Muscle layer of duodenum (tissue), 2 donors: ENCODE data around the gene MYRFL.

Experiments
- H3K27ac ChIP-seq: one replicate; pipeline ENCODE4 v1.7.0; 2013; ENCODE audit warnings: mild to moderate bottlenecking, low read length
- H3K27me3 ChIP-seq: one replicate; pipeline ENCODE4 v1.7.0; 2013; ENCODE audit warnings: low read depth, mild to moderate bottlenecking, control low read depth, low read length
- H3K36me3 ChIP-seq, 2 donors: one replicate each; pipeline ENCODE4 v1.7.0; 2013; ENCODE audit warnings: low read length in 2 of 2, control low read depth in 1 of 2, mild to moderate bottlenecking in 1 of 2; ENCODE audit not compliant: insufficient read depth in 2 of 2, control insufficient read depth in 1 of 2
- H3K4me1 ChIP-seq, 2 donors: one replicate each; pipeline ENCODE4 v1.7.0; 2013; ENCODE audit warnings: low read length in 2 of 2, mild to moderate bottlenecking in 2 of 2, control low read depth in 1 of 2, moderate library complexity in 1 of 2; ENCODE audit not compliant: insufficient read depth in 2 of 2, control insufficient read depth in 1 of 2
- H3K4me3 ChIP-seq, 2 donors: one replicate each; pipeline ENCODE4 v1.7.0; 2013; ENCODE audit warnings: low read length in 2 of 2, low read depth in 1 of 2, mild to moderate bottlenecking in 1 of 2
- H3K9me3 ChIP-seq, 2 donors: one replicate each; pipeline ENCODE4 v1.7.0; 2013; ENCODE audit warnings: low read length in 2 of 2, control low read depth in 1 of 2, mild to moderate bottlenecking in 1 of 2; ENCODE audit not compliant: control insufficient read depth in 1 of 2
- donor health status: healthy.

Gene MYRFL

GRCh38 chr12:69879007-69879960, 54.3 kb downstream of the MYRFL start:
- no peaks in the 10 kb centered on the region for H3K9me3 ChIP-seq
- H3K27ac ChIP-seq, result no peak overlapping the region
- H3K27me3 ChIP-seq, result no peaks in the 10 kb centered on the region
- H3K36me3 ChIP-seq, result no peaks in the 10 kb centered on the region
- no peaks in the 10 kb centered on the region for H3K4me1 ChIP-seq
- H3K4me3 ChIP-seq, result peak overlapping the region in 1 of 2 donors; percentile 30

GRCh38 chr12:69880571-69880970, 55.5 kb downstream of the MYRFL start:
- Histone ChIP-seq H3K27ac (no peak overlapping the region), H3K27me3 (no peaks in the 10 kb centered on the region), H3K36me3 (no peaks in the 10 kb centered on the region), H3K4me3 (no peak overlapping the region), H3K9me3 (no peaks in the 10 kb centered on the region), H3K4me1 (no peaks in the 10 kb centered on the region)

- Histone ChIP-seq H3K36me3 (no peaks in the 10 kb centered on the region), H3K27me3 (no peaks in the 10 kb centered on the region), H3K9me3 (no peaks in the 10 kb centered on the region), H3K27ac (no peak overlapping the region), H3K4me3 (no peak overlapping the region), H3K4me1 (no peaks in the 10 kb centered on the region)
Observed at GRCh38 chr12:69881771-69882170, 56.7 kb downstream of the MYRFL start.

GRCh38 chr12:69884386-69884785, 59.4 kb downstream of the MYRFL start:
- H3K27ac ChIP-seq, result no peak overlapping the region
- H3K4me1 ChIP-seq, result no peaks in the 10 kb centered on the region

GRCh38 chr12:69885658-69886057, 60.6 kb downstream of the MYRFL start:
- Histone ChIP-seq H3K27ac (no peak overlapping the region), H3K9me3 (no peaks in the 10 kb centered on the region), H3K4me3 (no peak overlapping the region), H3K4me1 (peaks cover 0 to 2% of the 10 kb centered on the region in 2 donors), H3K27me3 (no peaks in the 10 kb centered on the region), H3K36me3 (no peaks in the 10 kb centered on the region)

More at GRCh38 chr12:69884386-69884785, 59.4 kb downstream of the MYRFL start:
- Histone ChIP-seq H3K9me3 (no peaks in the 10 kb centered on the region), H3K27me3 (no peaks in the 10 kb centered on the region), H3K36me3 (no peaks in the 10 kb centered on the region), H3K4me3 (no peak overlapping the region)

- Histone ChIP-seq H3K27me3 (no peaks in the 10 kb centered on the region), H3K4me1 (peaks cover 0 to 3% of the 10 kb centered on the region in 2 donors), H3K9me3 (no peaks in the 10 kb centered on the region), H3K36me3 (no peaks in the 10 kb centered on the region), H3K4me3 (no peak overlapping the region), H3K27ac (no peak overlapping the region)
Observed at GRCh38 chr12:69886109-69886508, 61.1 kb downstream of the MYRFL start.

- no peaks in the 10 kb centered on the region for H3K9me3 ChIP-seq
- no peaks in the 10 kb centered on the region for H3K27me3 ChIP-seq
- peaks cover 0 to 3% of the 10 kb centered on the region in 2 donors for H3K4me1 ChIP-seq
- H3K36me3 ChIP-seq, result no peaks in the 10 kb centered on the region
- H3K4me3 ChIP-seq, result no peak overlapping the region
- no peak overlapping the region for H3K27ac ChIP-seq
Observed at GRCh38 chr12:69886715-69887114, 61.7 kb downstream of the MYRFL start.

- no peak overlapping the region for H3K27ac ChIP-seq
- no peaks in the 10 kb centered on the region for H3K27me3 ChIP-seq
- H3K9me3 ChIP-seq, result no peaks in the 10 kb centered on the region
- H3K36me3 ChIP-seq, result no peaks in the 10 kb centered on the region
- no peak overlapping the region for H3K4me3 ChIP-seq
- peaks cover 0 to 3% of the 10 kb centered on the region in 2 donors for H3K4me1 ChIP-seq
Observed at GRCh38 chr12:69888901-69889300, 63.9 kb downstream of the MYRFL start.

GRCh38 chr12:69894800-69895383, 69.9 kb downstream of the MYRFL start:
- Histone ChIP-seq H3K36me3 (no peaks in the 10 kb centered on the region), H3K4me1 (peaks cover 0 to 3% of the 10 kb centered on the region in 2 donors), H3K9me3 (no peaks in the 10 kb centered on the region), H3K4me3 (no peak overlapping the region), H3K27ac (no peak overlapping the region), H3K27me3 (no peaks in the 10 kb centered on the region)

- peaks cover 0 to 6% of the 10 kb centered on the region in 2 donors for H3K4me1 ChIP-seq
- H3K36me3 ChIP-seq, result no peaks in the 10 kb centered on the region
- H3K9me3 ChIP-seq, result no peaks in the 10 kb centered on the region
- H3K4me3 ChIP-seq, result no peak overlapping the region
- no peaks in the 10 kb centered on the region for H3K27me3 ChIP-seq
- no peak overlapping the region for H3K27ac ChIP-seq
Observed at GRCh38 chr12:69896653-69897381, 71.8 kb downstream of the MYRFL start.

GRCh38 chr12:69897744-69898143, 72.7 kb downstream of the MYRFL start:
- Histone ChIP-seq H3K27ac (no peak overlapping the region), H3K4me3 (no peak overlapping the region), H3K27me3 (no peaks in the 10 kb centered on the region), H3K9me3 (no peaks in the 10 kb centered on the region), H3K36me3 (no peaks in the 10 kb centered on the region), H3K4me1 (peaks cover 0 to 6% of the 10 kb centered on the region in 2 donors)
